ENCODE measurements around the gene HSF2. TPM values are rescaled to one million over a fixed set of nuclear protein-coding genes. Genes with fewer than 3 reads are reported as not detected.

The HSF2 gene
- total and polyA plus RNA-seq, 2 of the 13 experiments (the other 11 are each of a cell fraction or from before 2014, with no cell fraction given): 24.8 to 26.4 TPM

DNA sequence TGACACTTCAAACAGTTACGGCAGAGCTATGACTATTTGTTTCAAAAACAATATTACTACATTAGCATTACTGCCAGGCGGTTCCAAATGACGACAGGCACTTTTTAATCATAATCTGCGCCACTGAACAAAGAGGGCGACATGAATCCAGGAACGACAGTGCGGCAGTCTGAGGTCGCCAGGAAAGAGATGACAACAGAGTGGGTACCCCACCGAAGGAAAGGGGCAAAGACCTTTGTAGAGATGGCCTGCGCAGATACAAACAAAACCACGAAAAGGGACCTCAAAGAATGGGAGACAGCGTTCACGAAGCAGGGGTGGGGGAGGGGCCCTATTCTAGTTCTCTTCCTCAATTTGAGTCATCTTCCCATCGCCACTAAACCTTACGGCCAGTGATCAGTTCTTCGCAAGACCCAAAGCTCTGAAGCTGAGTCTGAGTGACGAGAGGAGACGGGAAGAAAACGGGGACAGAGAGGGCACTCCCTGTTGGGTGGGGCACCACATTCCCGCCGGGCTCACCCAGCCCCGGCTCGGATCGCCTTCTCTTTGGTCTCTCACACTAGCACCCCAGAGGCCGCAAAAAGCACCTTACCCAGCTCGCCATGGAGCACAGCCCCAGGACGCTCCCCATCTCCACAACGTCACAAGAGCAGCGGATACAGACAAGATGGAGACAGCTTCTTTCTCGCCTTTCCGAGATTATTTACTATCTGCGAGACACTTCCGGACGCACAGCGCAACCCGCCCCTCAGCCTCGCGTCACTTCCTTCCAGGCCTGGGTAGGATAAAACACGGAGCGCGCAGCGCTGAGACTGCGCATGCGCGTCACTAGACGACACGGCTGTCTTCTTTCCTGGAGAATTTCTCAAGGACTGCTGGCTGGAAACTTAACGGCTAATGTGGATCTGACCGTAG lies 71.9 kb downstream of the HSF2 start, which contains the start of gene SERINC1 (continued):
- TF ChIP-seq, protein P1, sequence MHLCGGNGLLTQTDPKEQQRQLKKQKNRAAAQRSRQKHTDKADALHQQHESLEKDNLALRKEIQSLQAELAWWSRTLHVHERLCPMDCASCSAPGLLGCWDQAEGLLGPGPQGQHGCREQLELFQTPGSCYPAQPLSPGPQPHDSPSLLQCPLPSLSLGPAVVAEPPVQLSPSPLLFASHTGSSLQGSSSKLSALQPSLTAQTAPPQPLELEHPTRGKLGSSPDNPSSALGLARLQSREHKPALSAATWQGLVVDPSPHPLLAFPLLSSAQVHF (CRISPR knock-in tag; IDR thresholded peaks at IDR 0.05): no peak
- TF ChIP-seq HIVEP1 (CRISPR knock-in tag; IDR thresholded peaks at IDR 0.05) (peak; percentile 73), RARG (CRISPR knock-in tag; IDR thresholded peaks at IDR 0.05; ENCODE audit: low read depth) (peak; percentile 65; the same call in 1 of the 2 replicates), U2AF1 (optimal IDR thresholded peaks at IDR 0.05; ENCODE audit: low read depth, low read length) (peak; percentile 86), ZNF75D (CRISPR knock-in tag; IDR thresholded peaks at IDR 0.05; ENCODE audit: borderline replicate concordance) (no peak), ZNF430 (CRISPR knock-in tag; IDR thresholded peaks at IDR 0.05) (peak; percentile 22; the same call in 1 of the 2 replicates), ZNF674 (CRISPR knock-in tag; IDR thresholded peaks at IDR 0.05; ENCODE audit: low read depth) (no peak), RBAK (CRISPR knock-in tag; IDR thresholded peaks at IDR 0.05) (no peak), KAT8 (CRISPR knock-in tag; IDR thresholded peaks at IDR 0.05) (peak; percentile 94), PPARG (CRISPR knock-in tag; conservative IDR thresholded peaks at IDR 0.05) (no peak), ZNF547 (CRISPR knock-in tag; IDR thresholded peaks at IDR 0.05) (peak; percentile 75; the same call in 1 of the 2 replicates), MEF2D (CRISPR knock-in tag; IDR thresholded peaks at IDR 0.05) (no peak; the same call in 1 of the 2 replicates)
- TF ChIP-seq, protein P2, sequence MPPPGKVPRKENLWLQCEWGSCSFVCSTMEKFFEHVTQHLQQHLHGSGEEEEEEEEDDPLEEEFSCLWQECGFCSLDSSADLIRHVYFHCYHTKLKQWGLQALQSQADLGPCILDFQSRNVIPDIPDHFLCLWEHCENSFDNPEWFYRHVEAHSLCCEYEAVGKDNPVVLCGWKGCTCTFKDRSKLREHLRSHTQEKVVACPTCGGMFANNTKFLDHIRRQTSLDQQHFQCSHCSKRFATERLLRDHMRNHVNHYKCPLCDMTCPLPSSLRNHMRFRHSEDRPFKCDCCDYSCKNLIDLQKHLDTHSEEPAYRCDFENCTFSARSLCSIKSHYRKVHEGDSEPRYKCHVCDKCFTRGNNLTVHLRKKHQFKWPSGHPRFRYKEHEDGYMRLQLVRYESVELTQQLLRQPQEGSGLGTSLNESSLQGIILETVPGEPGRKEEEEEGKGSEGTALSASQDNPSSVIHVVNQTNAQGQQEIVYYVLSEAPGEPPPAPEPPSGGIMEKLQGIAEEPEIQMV (CRISPR knock-in tag; IDR thresholded peaks at IDR 0.05; ENCODE audit: low read depth): no peak; the same call in 1 of the 2 replicates
- TF ChIP-seq, protein P3, sequence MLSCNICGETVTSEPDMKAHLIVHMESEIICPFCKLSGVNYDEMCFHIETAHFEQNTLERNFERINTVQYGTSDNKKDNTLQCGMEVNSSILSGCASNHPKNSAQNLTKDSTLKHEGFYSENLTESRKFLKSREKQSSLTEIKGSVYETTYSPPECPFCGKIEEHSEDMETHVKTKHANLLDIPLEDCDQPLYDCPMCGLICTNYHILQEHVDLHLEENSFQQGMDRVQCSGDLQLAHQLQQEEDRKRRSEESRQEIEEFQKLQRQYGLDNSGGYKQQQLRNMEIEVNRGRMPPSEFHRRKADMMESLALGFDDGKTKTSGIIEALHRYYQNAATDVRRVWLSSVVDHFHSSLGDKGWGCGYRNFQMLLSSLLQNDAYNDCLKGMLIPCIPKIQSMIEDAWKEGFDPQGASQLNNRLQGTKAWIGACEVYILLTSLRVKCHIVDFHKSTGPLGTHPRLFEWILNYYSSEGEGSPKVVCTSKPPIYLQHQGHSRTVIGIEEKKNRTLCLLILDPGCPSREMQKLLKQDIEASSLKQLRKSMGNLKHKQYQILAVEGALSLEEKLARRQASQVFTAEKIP (CRISPR knock-in tag; IDR thresholded peaks at IDR 0.05; ENCODE audit: borderline replicate concordance): no peak
- TF ChIP-seq, protein P4, sequence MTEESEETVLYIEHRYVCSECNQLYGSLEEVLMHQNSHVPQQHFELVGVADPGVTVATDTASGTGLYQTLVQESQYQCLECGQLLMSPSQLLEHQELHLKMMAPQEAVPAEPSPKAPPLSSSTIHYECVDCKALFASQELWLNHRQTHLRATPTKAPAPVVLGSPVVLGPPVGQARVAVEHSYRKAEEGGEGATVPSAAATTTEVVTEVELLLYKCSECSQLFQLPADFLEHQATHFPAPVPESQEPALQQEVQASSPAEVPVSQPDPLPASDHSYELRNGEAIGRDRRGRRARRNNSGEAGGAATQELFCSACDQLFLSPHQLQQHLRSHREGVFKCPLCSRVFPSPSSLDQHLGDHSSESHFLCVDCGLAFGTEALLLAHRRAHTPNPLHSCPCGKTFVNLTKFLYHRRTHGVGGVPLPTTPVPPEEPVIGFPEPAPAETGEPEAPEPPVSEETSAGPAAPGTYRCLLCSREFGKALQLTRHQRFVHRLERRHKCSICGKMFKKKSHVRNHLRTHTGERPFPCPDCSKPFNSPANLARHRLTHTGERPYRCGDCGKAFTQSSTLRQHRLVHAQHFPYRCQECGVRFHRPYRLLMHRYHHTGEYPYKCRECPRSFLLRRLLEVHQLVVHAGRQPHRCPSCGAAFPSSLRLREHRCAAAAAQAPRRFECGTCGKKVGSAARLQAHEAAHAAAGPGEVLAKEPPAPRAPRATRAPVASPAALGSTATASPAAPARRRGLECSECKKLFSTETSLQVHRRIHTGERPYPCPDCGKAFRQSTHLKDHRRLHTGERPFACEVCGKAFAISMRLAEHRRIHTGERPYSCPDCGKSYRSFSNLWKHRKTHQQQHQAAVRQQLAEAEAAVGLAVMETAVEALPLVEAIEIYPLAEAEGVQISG (CRISPR knock-in tag; IDR thresholded peaks at IDR 0.05): peak; percentile 85
- TF ChIP-seq, protein P5, sequence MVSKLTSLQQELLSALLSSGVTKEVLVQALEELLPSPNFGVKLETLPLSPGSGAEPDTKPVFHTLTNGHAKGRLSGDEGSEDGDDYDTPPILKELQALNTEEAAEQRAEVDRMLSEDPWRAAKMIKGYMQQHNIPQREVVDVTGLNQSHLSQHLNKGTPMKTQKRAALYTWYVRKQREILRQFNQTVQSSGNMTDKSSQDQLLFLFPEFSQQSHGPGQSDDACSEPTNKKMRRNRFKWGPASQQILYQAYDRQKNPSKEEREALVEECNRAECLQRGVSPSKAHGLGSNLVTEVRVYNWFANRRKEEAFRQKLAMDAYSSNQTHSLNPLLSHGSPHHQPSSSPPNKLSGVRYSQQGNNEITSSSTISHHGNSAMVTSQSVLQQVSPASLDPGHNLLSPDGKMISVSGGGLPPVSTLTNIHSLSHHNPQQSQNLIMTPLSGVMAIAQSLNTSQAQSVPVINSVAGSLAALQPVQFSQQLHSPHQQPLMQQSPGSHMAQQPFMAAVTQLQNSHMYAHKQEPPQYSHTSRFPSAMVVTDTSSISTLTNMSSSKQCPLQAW (CRISPR knock-in tag; IDR thresholded peaks at IDR 0.05): peak; percentile 83
- TF ChIP-seq, protein P6, sequence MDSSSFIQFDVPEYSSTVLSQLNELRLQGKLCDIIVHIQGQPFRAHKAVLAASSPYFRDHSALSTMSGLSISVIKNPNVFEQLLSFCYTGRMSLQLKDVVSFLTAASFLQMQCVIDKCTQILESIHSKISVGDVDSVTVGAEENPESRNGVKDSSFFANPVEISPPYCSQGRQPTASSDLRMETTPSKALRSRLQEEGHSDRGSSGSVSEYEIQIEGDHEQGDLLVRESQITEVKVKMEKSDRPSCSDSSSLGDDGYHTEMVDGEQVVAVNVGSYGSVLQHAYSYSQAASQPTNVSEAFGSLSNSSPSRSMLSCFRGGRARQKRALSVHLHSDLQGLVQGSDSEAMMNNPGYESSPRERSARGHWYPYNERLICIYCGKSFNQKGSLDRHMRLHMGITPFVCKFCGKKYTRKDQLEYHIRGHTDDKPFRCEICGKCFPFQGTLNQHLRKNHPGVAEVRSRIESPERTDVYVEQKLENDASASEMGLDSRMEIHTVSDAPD (CRISPR knock-in tag; IDR thresholded peaks at IDR 0.05): no peak
